DMS79 (cell line): Measurements from ENCODE around the gene PPFIBP2.

Experiments used
- DNase-seq: peaks from one replicate; lab custom pipeline; 2025; lab: John Stamatoyannopoulos, UW

PPFIBP2 gene

DNA sequence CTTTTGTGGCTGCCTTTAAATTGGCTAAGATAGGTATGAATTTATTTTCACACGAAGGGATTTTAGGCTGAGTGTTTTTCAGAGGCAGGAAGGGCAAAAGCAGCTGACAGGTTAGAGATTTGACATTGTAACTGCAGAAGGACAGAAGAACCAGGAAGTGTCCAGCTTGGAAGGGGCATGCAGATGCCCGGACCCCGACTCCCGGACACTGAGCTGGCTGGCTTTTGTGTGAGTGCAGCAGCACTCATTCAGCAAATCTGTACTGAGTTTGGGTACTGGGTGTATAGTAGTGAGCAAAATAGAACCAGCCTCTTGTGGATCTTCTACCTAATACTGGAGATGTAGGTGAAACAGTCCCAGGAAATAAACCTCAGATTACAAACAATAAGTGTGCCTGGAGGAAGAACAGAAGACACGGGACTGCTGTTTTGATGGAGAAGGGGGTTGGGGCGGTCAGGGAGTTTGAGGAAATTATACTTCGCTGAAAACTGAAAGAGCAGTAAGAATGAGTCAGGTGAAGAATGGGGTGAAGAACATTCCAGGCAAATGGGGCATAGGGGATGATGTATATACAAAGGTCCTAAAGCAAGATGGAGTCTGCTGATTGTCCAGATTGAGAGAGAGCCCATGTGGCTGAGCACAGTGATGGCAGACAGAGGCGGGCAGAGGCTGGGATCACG, 64.6 kb downstream of the PPFIBP2 start:
- DNase-seq = no peak

- DNase-seq = no peak
These were observed 65.6 kb downstream of the PPFIBP2 start for GRCh38 chr11:7579361-7579791.

DNA sequence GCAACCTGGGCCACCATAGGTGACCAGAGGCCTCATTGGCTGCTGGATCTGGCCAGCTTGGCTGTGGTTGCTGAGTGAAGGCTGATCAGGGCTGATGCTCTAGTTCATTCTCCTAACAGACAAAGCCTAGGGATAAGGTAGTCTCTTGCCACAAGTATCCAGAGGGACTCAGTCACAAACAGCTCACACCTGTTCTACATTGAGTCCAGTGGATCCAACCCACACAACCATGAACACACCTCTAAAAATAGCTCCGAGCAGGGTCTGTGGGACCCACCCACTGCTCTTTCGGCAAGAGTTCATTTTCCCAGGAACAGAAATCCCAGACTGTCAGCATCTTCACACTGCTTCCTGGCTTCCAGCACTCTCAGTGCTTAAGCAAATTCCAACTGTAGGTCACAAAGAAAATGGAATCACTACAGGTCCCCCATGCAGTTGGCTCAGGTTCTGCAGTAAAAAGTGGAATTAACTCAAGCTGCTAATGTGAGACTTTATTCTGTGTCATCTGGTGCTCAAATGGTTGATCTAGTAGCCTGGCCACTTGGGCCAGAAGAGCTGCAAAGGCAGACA, 67.3 kb downstream of the PPFIBP2 start:
- DNase-seq = no peak

DNA sequence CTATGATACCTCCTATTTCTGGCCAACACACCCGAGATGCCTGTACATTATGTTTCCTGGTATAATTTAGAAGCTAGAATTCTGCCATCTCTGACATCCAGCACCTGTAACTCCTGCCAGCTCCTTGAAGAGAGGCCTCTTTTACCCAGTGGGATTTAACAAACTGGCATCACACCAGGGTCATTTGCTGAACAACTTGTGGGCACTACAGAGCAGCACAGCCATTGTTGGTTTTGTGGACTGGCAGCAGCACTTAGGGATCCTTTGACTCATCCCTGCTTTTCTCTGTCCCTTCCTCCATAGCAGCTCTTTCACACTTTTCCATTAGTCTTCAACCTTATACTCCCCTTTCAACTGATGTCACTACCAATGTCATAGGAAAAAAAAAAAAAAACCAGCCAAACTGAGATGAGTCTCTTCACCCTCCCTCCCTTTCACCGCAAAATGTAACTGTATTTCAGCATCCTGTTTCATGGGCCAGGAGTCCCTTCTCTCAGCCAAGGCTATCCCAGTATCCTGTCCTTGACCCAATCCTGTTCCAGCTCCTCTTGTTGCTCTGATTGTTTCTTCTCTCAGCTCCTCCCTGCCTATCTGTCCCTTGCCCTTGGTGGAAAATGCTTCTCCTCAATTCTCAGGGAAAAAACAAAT, 68.7 kb downstream of the PPFIBP2 start:
- DNase-seq = no peak

DNA sequence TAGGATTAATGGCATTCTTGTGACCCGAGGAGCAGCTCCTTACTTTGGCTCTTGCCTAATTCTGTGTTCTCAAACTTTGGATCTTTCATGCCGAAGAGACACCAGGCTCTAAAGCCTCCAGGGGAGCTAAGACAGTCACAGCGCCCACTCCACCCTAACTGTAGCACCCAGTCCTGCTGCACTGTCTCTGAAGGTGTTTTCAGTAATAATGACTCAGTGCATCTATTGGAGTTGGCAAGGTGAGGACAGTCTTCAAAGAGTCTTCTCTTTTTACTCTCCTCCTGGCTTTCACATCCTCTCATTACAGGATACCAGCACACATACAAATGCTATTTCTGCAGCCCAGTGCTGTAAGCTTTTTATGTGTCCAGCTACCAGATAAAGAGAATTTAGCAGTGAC, 69.4 kb downstream of the PPFIBP2 start:
- no peak for DNase-seq

DNA sequence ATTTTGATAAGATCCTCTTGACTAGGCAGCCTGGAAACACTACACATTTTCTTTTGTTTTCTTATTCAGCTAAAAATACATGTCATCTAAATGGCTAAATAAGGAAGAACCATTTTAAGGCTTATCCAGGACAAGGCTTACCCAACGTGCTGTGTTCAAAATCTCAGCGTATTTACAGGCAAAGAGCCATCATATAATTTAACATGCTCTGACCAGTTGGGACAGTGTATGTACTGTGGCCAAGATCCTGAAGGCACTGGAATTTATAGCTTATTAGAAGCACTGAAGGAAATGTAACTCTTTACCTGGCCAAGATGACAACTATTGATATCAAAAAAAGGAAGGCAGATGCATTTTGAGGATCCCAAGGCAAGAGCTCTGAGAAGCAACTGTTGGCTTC, 71.1 kb downstream of the PPFIBP2 start:
- DNase-seq = no peak

- no peak for DNase-seq
These were observed 72.0 kb downstream of the PPFIBP2 start for GRCh38 chr11:7585816-7586215.

- no peak for DNase-seq
These were observed 72.6 kb downstream of the PPFIBP2 start for GRCh38 chr11:7586376-7586775.

GRCh38 chr11:7587712-7588111, 73.9 kb downstream of the PPFIBP2 start:
- no peak for DNase-seq

DNA sequence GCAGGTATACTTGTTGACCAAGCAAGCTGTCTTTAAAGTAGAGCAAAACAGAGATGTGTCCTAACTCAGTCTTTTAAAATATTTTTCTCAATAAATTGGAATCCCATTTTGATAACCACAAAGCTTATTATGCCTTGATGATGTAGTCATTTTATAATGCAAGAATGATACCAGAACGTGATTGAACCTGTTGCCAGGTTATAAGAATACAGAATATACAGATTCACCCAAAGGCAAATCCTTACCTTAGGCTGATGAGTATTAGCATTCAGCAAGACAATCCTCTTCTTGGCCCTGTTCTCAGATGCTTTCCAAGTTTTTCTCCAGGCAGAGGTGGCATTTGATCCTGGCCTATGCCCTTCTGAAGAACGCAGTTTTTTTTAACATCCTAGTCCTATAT, 76.1 kb downstream of the PPFIBP2 start:
- DNase-seq = no peak

- no peak for DNase-seq
These were observed 76.7 kb downstream of the PPFIBP2 start for GRCh38 chr11:7590529-7590928.

DNA sequence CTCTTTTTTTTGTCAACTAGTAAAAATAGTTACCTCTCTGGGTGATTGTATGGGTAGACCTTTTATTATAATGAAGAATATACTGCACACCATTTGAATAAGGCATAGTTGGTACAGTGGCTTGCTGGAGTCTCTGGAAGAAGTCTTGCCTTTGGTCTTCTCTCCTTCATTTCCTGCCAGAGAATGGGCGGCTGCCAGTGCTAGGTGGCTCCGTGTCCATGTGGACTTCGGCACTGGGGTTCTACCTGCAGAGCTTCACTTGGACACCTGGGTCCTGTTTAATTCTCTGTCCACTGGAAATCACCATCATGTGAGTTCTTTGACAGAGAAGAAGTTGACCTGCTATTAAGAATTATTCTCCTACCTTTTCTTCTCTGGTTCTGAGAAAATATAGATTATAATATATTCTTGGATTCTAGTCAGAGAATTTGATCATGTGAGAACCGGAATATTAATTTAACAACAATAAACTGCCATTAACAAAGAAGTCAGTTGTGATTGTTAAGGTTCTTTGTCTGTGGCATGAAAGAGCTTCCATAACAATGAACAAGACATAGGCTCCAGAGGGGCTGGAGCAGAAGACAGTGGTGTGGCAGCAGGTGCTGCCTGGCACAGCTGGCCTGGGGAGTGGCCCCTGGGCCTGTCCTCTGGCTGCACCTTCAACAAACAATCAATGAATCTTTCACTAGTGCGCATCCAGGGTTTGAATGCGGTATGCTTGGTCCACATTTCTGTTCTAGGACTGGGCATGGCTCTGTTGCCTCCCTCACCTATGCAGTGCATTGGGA, 77.5 kb downstream of the PPFIBP2 start:
- no peak for DNase-seq

DNA sequence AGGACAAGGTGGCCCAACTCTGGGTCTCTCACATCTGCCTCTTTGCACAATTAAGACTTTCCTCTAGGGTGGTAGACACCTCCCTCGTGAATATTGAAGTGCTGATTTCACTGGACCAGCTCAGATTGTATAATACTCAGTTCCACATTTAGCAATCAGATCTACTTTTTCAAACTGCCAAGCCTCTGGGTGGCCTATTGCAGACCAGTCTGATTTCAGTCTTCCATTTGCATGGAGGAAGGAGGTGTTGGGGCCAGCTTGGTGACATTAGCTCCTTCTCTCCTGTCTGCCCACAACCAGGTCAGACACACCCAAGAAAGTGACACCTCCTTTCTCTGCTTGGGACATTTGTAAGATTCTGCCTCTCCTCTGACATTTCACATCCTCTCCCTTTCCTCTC, 78.2 kb downstream of the PPFIBP2 start:
- DNase-seq = no peak

GRCh38 chr11:7592711-7593110, 78.9 kb downstream of the PPFIBP2 start:
- no peak for DNase-seq

DNA sequence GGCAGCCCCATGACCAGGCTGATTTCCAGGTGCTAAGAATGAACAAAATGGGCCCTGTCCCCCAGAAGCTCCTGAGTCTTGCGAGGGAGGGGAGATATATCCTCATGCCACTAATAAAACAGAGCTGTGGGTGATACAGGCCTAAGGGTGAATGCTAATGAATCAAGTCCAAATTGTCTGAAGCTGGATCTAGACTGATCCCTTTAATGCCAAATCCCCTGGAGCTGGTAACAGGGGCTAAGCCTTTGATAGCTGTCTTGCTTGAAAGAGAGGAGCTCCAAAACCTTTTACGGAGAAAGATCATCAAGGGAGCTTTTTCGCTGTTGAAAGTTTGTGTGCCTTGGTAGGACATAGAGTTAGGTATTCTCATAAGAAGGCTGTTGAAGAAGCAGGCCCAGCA, 79.7 kb downstream of the PPFIBP2 start:
- DNase-seq = no peak

GRCh38 chr11:7595016-7595866, 81.4 kb downstream of the PPFIBP2 start:
- no peak for DNase-seq

GRCh38 chr11:7595951-7596350, 82.2 kb downstream of the PPFIBP2 start:
- DNase-seq = no peak

DNA sequence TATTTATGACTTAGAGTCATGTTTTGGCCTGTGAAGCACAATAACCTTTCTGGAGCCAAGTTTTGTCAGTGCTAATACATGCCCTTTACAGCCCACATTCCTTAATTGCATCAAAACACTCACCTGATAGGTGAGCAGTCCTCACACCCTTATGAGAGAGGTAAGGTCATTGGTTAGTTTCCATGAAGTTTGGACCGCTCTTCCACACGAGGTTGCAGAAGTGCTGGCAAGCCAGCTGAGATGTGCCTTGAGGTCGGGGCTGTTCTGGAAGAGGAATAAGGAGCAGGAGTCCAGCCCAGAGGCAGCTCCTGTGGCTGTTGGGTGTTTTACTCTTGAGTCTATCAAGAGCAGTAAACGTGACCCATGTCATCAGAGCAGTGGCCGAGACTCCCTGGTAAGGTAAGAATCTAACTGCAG, 83.2 kb downstream of the PPFIBP2 start:
- DNase-seq = peak; percentile 87

GRCh38 chr11:7597620-7598019, 83.8 kb downstream of the PPFIBP2 start:
- DNase-seq = peak; percentile 98

DNA sequence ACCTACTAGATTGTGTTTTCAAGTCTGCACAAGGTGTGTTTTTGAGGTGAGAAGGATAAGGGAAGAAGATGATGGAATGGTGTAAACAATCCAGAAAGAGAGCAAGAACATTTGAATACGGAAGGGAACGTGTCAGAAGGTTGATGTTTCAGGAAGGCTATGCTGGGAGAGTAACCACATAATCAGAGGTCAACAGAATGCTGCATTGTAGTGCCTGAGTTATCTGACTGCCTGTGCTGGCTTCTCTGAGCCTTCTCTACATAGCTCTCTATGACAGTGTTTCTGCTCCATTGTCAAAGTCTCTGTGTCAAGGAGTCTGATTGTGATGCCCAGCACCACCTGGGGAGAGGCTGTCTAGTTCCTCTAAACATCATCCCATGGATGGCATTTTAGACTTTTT, 85.4 kb downstream of the PPFIBP2 start:
- DNase-seq = no peak

GRCh38 chr11:7600205-7600775, 86.5 kb downstream of the PPFIBP2 start:
- no peak for DNase-seq
